H9 (cell line): ENCODE measurements around the gene THAP2. TPM values are rescaled to one million over a fixed set of nuclear protein-coding genes. Genes with fewer than 3 reads are reported as not detected.

ENCODE experiments used
- DNase-seq: peaks from one replicate; pipeline ENCODE4 v3.0.0-alpha.2; 2017
- H2AFZ ChIP-seq: one replicate; pipeline ENCODE4 v1.6.1; 2013; ENCODE audit warnings: mild to moderate bottlenecking, low read length, control low read depth, moderate library complexity
- H2AK5ac ChIP-seq: 2 replicates; pipeline ENCODE4 v1.6.1; 2013; ENCODE audit warnings: low read length, control low read depth, mixed read lengths; ENCODE audit not compliant: insufficient read length
- H2BK120ac ChIP-seq: one replicate; pipeline ENCODE4 v1.6.1; 2013; ENCODE audit warnings: low read depth, mild to moderate bottlenecking, low read length, control low read depth, inconsistent platforms; ENCODE audit not compliant: poor library complexity, severe bottlenecking
- H2BK12ac ChIP-seq: 2 replicates; pipeline ENCODE4 v1.6.1; 2013; ENCODE audit warnings: low read length, control low read depth, mixed read lengths, low read depth; ENCODE audit not compliant: insufficient read length
- H2BK15ac ChIP-seq: 2 replicates; pipeline ENCODE4 v1.6.1; 2013; ENCODE audit warnings: low read depth, low read length, control low read depth
- H2BK20ac ChIP-seq: one replicate; pipeline ENCODE4 v1.6.1; 2013; ENCODE audit warnings: low read depth, mild to moderate bottlenecking, low read length, control low read depth, inconsistent platforms; ENCODE audit not compliant: poor library complexity, severe bottlenecking
- H2BK5ac ChIP-seq: 2 replicates; pipeline ENCODE4 v1.6.1; 2013; ENCODE audit warnings: low read length, control low read depth, mixed read lengths; ENCODE audit not compliant: insufficient read length
- H3K14ac ChIP-seq: 2 replicates; pipeline ENCODE4 v1.6.1; 2013; ENCODE audit warnings: low read length, control low read depth; ENCODE audit not compliant: insufficient read depth
- H3K18ac ChIP-seq: 2 replicates; pipeline ENCODE4 v1.6.1; 2013; ENCODE audit warnings: low read depth, mild to moderate bottlenecking, mixed read lengths, low read length, control low read depth; ENCODE audit not compliant: insufficient read length
- H3K23ac ChIP-seq: 2 replicates; pipeline ENCODE4 v1.6.1; 2013; ENCODE audit warnings: low read length, control low read depth, mixed read lengths, low read depth; ENCODE audit not compliant: insufficient read length
- H3K23me2 ChIP-seq: 2 replicates; pipeline ENCODE4 v1.6.1; 2013; ENCODE audit warnings: low read depth, mild to moderate bottlenecking, mixed read lengths, low read length, control low read depth; ENCODE audit not compliant: insufficient read length, poor library complexity, severe bottlenecking
- H3K27ac ChIP-seq: 2 replicates; pipeline ENCODE4 v1.5.1; 2013; ENCODE audit warnings: low read length, control low read depth, mixed read lengths, low read depth; ENCODE audit not compliant: insufficient read length
- H3K27me3 ChIP-seq: 2 replicates; pipeline ENCODE4 v1.6.1; 2013; ENCODE audit warnings: low read length, control low read depth, inconsistent platforms; ENCODE audit not compliant: insufficient read depth
- H3K4ac ChIP-seq: 2 replicates; pipeline ENCODE4 v1.6.1; 2013; ENCODE audit warnings: low read depth, mild to moderate bottlenecking, control low read depth, inconsistent platforms, low read length, moderate library complexity
- H3K4me1 ChIP-seq: 2 replicates; pipeline ENCODE4 v1.6.1; 2013; ENCODE audit warnings: low read length, control low read depth, inconsistent platforms; ENCODE audit not compliant: insufficient read depth
- H3K4me2 ChIP-seq: 2 replicates; pipeline ENCODE4 v1.6.1; 2013; ENCODE audit warnings: low read length, control low read depth, mixed read lengths; ENCODE audit not compliant: insufficient read length, insufficient read depth
- H3K56ac ChIP-seq: 2 replicates; pipeline ENCODE4 v1.6.1; 2013; ENCODE audit warnings: low read depth, mild to moderate bottlenecking, mixed read lengths, low read length, control low read depth; ENCODE audit not compliant: insufficient read length
- H3K79me1 ChIP-seq: 2 replicates; pipeline ENCODE4 v1.6.1; 2013; ENCODE audit warnings: low read depth, mild to moderate bottlenecking, moderate library complexity, low read length, control low read depth, inconsistent platforms; ENCODE audit not compliant: insufficient read depth, poor library complexity, severe bottlenecking
- H3K79me2 ChIP-seq: 2 replicates; pipeline ENCODE4 v1.6.1; 2013; ENCODE audit warnings: low read length, control low read depth, inconsistent platforms; ENCODE audit not compliant: insufficient read depth
- H3K9ac ChIP-seq: 2 replicates; pipeline ENCODE4 v1.6.1; 2013; ENCODE audit warnings: low read length, control low read depth, mixed read lengths; ENCODE audit not compliant: insufficient read length; ENCODE audit errors: extremely low read depth
- H3K9me3 ChIP-seq: one replicate; pipeline ENCODE4 v1.6.1; 2013; ENCODE audit warnings: low read depth, low read length, inconsistent platforms; ENCODE audit not compliant: control insufficient read depth
- H3T11ph ChIP-seq: one replicate; pipeline ENCODE4 v1.6.1; 2013; ENCODE audit warnings: mild to moderate bottlenecking, low read length, control low read depth, inconsistent platforms
- H4K20me1 ChIP-seq: one replicate; pipeline ENCODE4 v1.6.1; 2013; ENCODE audit not compliant: control insufficient read depth, insufficient read length, insufficient read depth
- H4K5ac ChIP-seq: 2 replicates; pipeline ENCODE4 v1.6.1; 2013; ENCODE audit warnings: low read depth, mild to moderate bottlenecking, mixed read lengths, low read length, control low read depth; ENCODE audit not compliant: insufficient read length
- H4K8ac ChIP-seq: replicated peaks from 2 replicates; pipeline ENCODE4 v1.6.1; 2013; ENCODE audit warnings: low read length, control low read depth, mixed read lengths, low read depth; ENCODE audit not compliant: insufficient read length
- H4K91ac ChIP-seq: 2 replicates; pipeline ENCODE4 v1.6.1; 2013; ENCODE audit warnings: low read depth, mild to moderate bottlenecking, moderate library complexity, mixed read lengths, low read length, control low read depth; ENCODE audit not compliant: insufficient read length
- H3K27ac Mint-ChIP-seq, 3 experiments: 2 replicates in 2 of 3; 3 replicates in 1 of 3; pipeline ENCODE4 v1.8.0; 2020 to 2021; ENCODE audit warnings: mixed read lengths in 3 of 3, mild to moderate bottlenecking in 1 of 3, moderate library complexity in 1 of 3
- H3K27me3 Mint-ChIP-seq: 2 replicates; pipeline ENCODE4 v1.8.0; 2021; ENCODE audit warnings: low read depth, mild to moderate bottlenecking, moderate library complexity, mixed read lengths
- H3K36me3 Mint-ChIP-seq, 3 experiments: 2 replicates in 2 of 3; 3 replicates in 1 of 3; pipeline ENCODE4 v1.8.0; 2020 to 2021; ENCODE audit warnings: low read depth in 3 of 3, mixed read lengths in 3 of 3; ENCODE audit not compliant: insufficient read depth in 1 of 3
- H3K4me1 Mint-ChIP-seq, 2 experiments: 2 replicates each; pipeline ENCODE4 v1.8.0; 2020; ENCODE audit warnings: mixed read lengths in 2 of 2
- H3K4me3 Mint-ChIP-seq, 2 experiments: 2 replicates in 1 of 2; 3 replicates in 1 of 2; pipeline ENCODE4 v1.8.0; 2020 to 2021; ENCODE audit warnings: mild to moderate bottlenecking in 2 of 2, mixed read lengths in 2 of 2, moderate library complexity in 1 of 2
- H3K9me3 Mint-ChIP-seq, 2 experiments: 2 replicates in 1 of 2; 3 replicates in 1 of 2; pipeline ENCODE4 v1.8.0; 2020; ENCODE audit warnings: mild to moderate bottlenecking in 2 of 2, mixed read lengths in 2 of 2, moderate library complexity in 1 of 2
- CTCF ChIP-seq: fragments of 200-600 bp; sonication (generic); conservative IDR thresholded peaks from 3 replicates; pipeline ENCODE4 v1.8.0; 2021; ENCODE audit warnings: antibody characterized with exemption, mild to moderate bottlenecking
- total RNA-seq: library from RNA; stranded (reverse); gene quantifications from 2 replicates; pipeline ENCODE4 v1.2.1, GENCODE V29; 2021

The THAP2 gene
- total RNA-seq, 1 experiment from 2014 or later: 3.7 TPM

DNA sequence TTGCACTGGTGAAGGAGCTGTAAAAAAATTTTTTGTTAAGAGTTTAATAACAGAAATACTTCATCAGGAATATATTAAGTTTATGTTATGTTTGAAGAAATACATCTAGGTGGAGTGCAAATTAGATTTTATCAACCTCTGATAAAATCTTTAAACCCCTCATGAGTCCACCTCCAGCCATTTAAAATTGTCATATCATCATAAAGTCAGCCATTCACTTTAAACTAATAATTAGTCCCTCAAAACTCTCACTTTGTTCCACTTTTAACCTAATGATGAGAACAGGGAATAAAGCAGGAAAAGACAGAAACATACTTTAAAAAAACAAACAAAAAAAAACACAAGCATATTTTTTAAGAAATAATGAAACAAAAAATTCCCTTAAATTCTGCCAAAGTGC lies 25.6 kb upstream of the THAP2 start:
- Histone ChIP-seq H2BK15ac (no peak overlapping the region), H2BK12ac (no peak overlapping the region), H4K91ac (no peak overlapping the region), H3K4ac (no peak overlapping the region), H3K27ac (no peak overlapping the region), H2BK5ac (no peak overlapping the region), H3K79me2 (no peaks in the 10 kb centered on the region), H2BK20ac (no peak overlapping the region), H3K23me2 (no peaks in the 10 kb centered on the region), H2AK5ac (no peak overlapping the region), H3K4me2 (no peak overlapping the region), H3K9me3 (no peaks in the 10 kb centered on the region), H2AFZ (no peak overlapping the region), H2BK120ac (no peak overlapping the region), H3K4me1 (no peaks in the 10 kb centered on the region), H3K14ac (no peak overlapping the region), H3K27me3 (no peaks in the 10 kb centered on the region), H3K56ac (no peak overlapping the region), H4K8ac (no peak overlapping the region), H3K18ac (no peak overlapping the region), H4K20me1 (no peaks in the 10 kb centered on the region), H3K23ac (no peak overlapping the region), H3T11ph (no peak overlapping the region), H3K79me1 (no peaks in the 10 kb centered on the region), H3K9ac (no peak overlapping the region), H4K5ac (no peak overlapping the region)
- H3K27ac Mint-ChIP-seq: 0 out of 7 replicates have a peak overlapping the region, but pooled peaks of 1 of the 3 experiments have one; percentile 55
- no peak overlapping the region for H3K4me3 Mint-ChIP-seq
- H3K36me3 Mint-ChIP-seq: peaks cover 21 to 73% (median 54%) of the 10 kb centered on the region in 3 experiments; a peak in 6 of 7 replicates
- H3K9me3 Mint-ChIP-seq: no peaks in the 10 kb centered on the region
- TF ChIP-seq CTCF: no peak
- no peak for DNase-seq
- no peaks in the 10 kb centered on the region for H3K27me3 Mint-ChIP-seq
- no peaks in the 10 kb centered on the region for H3K4me1 Mint-ChIP-seq
